Stimulated activated CD8-positive, alpha-beta memory T cell treated with anti-CD3 and anti-CD28 coated beads, Interleukin-7, amount 100 ng/mL, for 1 hour (primary cell): ENCODE data around the gene DGKQ.

Experiments used
- DNase-seq, 2 donors: peaks; one replicate each; pipeline ENCODE4 v3.0.0-alpha.2; 2020; ENCODE audit warnings: low read depth in 2 of 2

The DGKQ gene

DNA sequence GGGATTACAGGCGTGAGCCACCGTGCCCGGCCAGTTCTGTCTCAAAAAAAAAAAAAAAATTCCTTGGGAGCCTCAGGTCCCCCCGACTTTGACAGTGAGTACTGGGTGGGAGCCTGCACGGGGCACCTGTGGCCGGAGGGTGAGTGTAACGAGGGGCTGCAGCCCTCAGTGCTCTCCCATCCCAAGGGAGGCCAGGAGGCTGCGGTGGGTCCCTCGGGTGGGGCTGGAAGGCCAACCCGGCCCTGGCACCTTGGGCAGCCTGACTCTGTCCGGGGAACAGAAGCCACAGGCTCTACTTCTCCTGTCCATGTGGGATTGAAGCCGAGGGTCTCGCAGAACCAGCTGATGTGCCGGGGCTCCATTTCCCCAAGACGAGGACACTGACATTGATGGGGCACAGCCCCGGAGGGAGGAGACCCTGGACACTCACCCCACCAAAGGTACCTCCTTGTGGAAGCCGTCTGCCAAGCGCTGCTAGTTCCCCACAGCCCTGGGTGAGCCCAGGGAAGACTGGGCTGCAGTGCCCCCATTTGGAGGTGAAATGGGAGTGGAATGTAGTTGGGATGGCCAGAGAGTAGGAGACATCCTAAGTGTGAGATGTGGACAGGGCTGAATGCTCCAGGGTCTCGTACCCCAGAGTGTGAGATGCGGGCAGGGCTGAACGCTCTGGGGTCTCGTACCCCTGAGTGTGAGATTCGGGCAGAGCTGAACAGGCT, 22.1 kb upstream of the DGKQ start:
- DNase-seq: no peak

DNA sequence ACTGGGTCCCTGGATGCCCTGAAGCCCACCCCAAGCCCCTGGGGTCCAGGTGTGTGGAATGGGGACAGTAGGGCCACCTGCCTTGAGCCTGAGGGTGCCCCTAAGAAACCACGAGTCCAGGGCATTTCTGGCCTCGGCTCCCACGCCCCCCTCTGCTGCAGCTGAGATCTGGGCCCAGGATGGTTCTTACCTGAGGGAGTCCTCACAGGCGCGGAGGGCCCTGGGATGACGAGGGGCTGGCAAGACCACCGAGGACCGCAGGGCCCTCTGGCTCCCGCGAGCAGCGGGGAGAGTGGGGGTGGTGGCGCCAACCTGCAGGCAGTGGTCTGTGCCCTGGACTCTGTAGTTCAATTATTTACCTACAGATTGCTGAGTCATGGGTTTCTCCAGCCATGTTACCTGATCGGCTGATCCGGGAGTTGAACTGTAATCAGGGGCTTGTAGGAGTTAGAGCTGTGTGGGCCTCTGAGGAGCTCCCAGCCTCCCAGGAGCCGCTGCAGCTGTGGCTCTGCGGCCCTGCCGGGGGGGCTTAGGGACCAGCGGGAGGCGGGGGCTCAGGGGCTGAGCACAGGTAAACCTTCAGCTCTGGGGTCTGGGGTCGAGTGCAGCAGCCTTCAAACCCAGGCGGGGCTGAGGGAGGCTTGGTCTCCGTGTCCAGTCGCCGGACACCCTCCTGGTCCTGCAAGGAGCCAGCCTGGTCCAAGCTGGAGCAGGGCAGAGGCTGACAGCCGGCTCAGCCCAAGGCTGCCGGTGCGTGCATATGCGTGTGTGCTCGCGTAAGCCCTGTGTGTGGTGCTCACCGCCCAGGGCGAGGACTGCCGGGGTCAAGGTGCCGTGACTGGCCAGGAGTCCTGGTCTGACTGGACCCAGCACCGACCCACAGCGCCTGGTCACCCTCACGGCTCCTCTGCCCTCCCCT, 20.0 kb upstream of the DGKQ start, which contains the start of gene SLC26A1:
Gene SLC26A1 (minus strand): TSS at position 294 of the 919 bp plus-strand sequence. CDS start 1,701 bp downstream, outside the sequence.
- DNase-seq: no peak

DNA sequence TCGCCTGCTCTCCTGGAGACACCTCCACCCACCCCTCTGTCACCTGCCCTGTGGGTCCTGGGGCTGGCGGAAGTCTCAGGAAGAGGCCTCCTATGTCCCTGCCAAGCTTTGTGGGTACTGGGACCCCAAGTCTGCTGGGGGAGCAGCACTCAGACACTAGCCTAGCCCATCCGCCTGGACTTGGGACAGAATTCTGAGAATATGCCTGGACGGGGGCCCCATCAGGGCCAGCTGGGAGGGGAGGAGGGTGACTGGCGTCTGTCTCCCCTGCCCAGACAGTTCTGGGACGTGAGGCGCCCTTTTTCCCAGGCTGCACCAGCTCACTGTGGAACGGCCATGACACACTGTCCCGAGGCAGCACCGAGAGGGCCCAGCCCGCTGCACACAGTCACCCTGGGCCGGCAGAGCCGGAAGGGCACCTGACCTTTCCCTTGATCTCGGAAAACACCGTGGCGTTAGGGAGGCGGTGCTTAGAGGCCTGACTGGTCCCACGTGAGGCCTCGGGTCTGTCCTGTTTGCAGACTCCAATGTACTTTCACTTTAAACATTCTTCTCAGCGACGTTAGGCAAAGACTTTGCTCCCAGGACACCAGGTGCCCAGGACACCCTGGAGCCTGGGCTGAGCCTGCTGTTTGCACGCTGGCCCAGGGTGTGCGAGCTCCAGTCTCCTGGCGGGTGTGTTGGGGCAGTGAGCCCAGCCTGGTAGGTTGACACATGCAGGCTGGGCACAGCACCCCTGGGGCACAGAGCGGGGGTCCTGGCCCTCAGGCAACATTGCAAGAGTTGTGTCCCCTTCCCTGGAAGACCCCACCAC, 19.1 kb upstream of the DGKQ start:
- DNase-seq: no peak

DNA sequence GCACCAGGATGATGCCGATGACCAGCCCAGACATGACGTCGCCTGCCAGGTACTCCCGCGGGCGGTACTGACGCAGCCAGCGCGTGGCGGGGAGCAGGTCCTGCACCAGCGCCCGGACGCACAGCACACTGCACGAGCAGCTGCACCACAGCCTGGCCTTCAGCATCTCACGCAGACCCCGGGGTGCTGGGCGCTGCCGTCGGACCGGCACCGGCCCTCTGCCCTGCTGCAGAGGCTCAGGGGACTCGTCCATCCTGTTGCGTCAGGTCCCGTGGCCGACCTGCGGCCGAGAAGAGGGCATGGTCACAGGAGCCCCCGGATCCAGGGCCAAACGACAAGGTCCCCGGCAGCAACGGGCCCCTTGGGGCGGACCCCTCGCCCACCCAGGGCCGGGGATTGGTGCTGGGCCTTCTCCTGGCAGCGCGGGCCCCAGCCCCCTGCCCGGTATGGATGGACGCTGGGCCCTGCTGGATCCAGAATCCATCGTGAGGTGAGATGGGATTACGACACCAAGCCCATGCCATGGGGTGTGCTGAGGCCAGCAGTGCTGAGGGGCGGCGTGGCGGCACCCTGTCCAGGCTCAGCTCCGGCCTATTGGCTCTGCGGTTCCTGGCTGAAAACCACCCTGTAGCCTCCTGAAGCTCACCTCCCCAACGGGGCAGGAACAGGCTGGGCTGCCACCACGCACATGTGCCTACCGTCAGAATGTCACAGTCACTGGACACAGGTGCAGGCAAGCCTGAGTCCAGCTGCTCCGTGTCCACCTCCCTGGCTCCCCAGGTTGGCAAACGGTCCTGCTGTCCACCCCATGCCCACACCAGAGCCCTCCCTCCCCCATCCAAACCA, 18.3 kb upstream of the DGKQ start:
- DNase-seq: no peak

DNA sequence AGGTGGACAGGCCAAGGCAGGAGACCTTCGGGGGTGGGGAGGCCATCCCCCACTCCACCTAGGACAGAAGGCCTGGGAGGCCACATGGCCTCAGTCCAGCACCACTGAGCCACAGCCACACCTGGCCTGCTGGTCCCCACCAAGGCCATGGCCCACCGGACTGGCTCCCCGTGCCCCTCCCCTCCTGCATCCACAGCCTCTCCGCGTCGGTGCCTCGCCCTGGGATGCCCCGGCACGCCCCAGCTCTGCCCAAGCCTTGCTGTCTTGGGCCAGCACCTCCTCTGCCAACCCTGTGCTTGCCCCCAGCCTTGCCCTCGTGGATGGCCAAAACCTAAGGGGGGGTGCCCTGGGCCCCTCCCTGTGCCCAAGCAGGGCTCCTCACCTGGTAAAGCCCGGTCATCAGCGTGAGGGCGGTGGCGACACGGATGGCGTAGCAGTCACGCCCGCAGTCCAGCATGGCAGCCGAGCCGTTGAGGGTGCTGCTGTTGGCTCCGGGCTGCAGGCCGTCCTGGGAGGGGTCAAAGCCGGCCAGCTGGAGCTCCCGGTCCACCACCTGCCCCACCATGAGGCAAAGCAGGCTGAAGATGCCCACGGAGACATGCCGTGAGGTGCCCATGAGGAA, 17.5 kb upstream of the DGKQ start:
- DNase-seq: no peak

DNA sequence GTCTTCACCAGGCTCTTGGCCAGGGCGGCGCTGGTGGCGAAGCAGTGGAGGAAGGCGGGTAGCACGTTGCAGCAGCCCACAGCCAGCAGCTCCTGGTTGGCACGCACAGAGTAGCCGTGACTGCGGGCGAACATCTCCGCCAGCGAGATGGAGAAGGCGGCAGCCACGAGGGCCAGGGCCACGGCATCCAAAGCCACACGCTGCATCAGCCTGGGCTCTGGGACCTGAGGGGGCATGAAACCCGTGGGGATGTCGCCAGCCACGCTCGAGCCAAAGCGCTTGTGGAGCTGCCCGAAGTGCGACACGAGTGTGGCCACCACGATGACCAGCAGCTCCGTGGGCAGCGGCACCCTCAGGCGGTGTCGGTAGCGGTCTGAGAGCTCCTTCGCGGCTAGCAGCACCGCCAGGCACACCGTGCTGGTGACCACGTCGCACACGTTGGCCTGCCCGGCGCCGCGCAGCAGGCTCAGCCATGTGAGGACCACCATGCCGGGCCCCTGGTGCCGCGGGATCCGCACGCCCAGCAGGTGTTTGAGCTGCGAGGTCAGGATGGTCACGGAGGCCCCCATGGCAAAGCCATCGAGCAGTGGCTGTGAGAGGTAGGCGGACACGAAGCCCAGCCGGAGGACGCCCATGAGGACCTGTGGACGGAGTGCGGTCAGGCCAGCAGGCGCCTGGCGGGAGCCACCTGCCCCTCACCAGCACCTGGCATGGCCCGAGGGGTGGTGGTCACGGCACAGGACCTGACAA, 16.5 kb upstream of the DGKQ start:
- DNase-seq: no peak

DNA sequence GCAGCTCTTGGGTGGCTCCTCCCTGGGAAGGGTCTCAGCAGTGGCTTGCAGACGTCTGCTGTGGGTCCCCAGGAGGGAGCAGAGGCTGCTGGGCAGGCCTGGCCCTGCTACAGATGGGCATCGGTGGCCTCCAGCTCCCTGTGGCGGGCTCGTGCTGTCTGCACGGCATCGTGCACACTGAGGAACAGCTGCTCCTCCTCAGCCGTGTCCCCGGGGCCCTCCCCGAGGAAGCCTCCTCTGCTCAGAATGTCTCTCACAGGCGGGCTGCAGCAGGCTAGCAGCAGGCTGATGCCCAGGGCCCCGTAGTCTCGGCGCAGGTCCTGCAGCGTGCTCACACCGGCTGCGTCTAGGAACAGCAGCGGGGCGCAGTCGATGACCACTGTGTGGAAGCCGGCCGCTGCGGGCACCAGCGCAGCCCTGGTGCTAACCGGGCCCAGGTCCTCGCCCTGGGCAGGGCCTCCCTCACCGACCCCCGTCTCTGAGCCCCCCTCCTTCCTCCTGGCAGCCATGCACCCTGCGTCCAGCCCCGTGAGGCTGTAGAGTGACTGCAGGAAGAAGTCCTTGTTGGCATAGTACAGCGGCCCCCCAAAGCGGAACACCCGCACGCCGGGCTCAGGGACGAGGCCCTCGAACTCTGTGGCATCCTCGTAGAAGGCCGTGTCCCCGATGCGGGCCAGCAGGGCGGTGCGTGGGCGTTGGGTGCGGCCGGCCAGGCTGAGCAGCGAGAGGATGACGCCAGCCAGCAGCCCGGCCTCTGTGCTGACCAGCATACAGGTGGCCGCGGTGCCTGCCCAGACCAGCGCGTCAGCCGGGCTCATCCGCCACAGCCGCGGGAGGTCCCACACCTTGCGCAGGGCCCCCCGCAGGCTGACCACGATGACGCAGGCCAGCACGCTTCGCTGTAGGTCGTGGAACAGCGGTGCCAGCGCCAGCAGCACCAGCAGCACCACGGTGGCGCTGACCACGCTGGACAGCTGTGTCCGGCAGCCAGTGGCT, 15.7 kb upstream of the DGKQ start:
- DNase-seq: no peak

DNA sequence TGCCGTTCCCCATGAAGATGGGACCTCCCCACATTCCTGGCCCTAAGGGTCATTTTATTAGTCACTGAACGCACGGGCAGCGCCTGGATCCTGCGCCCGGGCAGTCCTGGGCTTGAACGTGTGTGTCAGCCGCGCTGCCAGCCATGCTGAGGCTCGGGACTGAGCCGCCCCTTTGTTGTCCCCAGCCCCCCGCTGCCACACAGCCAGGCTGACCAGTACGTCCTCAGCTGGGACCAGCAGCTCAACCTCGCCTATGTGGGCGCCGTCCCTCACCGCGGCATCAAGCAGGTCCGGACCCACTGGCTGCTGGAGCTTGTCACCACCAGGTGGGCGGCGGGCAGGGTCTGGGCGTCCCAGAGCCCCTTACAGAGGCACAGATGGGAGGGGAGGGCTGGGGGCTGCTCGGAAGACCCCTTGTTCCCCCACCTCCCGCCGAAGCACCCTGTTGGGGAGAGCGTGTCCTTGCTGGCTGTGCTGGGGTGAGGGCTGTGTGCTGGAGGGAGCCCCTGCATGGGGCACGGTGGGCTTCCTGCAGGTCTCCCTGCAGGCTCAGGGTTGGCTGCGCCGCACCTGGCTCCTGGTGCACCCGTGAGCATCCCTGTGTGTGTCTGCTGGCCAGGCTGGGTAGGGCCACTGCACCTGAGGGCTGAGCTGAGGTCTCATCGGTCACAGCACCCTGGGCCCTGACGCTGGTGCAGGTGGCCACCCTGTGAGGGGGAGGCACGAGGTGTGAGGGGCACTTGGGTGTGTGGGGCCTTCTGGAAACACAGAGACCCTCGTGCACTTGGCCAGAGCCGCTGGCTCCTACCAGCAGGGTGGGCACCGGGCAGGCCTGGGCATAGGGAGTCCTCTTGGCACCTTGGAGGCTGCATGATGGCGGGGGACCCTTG, 14.5 kb upstream of the DGKQ start:
- no peak for DNase-seq

DNA sequence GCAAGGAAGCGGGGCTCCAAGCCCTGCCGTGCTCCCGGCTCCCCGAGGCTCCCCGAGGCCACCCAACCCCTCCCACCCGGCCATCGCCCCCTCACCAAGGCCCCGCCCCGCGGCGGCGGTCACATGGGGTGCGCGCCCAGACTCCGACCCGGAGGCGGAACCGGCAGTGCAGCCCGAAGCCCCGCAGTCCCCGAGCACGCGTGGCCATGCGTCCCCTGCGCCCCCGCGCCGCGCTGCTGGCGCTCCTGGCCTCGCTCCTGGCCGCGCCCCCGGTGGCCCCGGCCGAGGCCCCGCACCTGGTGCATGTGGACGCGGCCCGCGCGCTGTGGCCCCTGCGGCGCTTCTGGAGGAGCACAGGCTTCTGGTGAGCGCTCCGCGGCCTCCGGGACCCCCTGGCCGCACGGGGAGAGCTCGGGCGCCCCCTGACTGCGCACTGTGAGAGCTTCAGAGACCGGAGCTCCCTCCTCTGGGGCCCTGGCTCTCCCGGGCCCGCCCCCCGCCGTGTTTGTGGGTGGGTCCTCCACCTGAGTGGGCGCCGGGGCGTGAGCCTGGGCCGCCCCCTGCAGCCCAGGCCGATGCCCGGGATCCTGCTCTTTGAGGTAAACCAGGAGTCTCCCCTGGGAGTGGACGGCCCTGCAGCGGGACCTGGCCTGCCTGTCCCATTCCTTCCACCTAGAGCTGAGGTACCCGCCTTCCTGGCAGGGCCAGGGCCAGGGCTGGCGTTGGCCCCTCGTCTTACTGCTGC, 13.7 kb upstream of the DGKQ start, which contains the start of gene IDUA:
Gene IDUA (plus strand): TSS at position 166 of the 745 bp plus-strand sequence. CDS start 41 bp downstream, at position 207.
- peak; percentile 70 to 77 for DNase-seq

DNA sequence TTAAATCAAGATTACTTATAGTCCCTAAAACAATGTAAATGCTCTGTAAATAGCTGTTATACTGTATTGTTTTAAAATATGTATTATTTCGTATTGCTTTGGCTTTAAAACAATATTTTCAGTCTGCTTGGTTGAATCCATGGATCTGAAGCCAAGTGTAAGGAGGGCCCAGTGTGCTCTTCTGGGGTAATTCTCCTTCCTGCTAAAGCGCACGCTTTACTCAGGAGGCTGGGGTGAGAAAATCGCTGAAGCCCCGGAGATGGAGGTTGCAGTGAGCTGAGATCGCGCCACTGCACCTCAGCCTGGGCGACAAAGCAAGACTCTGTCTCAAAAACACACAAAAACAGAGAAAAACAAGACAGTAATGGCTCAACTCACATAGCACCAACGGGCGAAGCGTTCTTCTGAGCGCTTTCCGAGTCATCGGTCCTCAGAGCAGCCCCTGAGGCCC, 13.1 kb upstream of the DGKQ start:
- DNase-seq: no peak

DNA sequence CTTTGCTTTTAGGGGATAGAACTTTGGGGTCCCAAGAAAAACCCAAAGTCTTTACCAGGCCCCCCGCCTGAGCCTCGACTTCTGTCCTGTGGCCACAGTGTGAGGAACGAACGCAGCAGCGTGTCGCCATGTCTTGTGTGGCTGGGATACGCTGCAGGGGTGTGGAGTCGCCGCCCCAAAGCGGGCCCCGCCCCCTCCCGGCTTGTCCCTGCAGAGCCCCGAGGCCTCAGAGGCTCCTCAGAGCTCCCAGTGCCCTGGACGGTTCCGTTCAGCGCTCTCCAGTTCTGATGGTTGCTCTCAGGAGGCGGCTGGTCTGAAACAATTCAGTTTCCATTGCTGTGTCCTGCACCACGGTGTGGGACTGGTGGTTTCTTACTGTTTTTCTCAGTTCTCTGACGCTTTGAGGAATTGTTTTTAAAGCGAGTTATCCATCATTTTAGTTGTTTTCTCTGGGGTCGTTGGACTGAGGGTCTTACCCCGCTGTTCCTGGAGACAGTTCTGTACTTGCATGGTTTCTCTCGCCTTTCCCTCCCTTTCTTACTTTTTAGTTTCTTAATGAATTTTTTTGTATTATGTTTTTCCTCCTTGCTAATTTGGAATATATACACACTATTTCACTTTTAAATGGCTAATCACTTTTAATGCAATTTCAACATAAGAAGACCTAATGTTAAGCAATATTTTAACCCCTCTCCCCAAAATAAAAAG, 11.9 kb upstream of the DGKQ start:
- peak; percentile 40 to 55 for DNase-seq

DNA sequence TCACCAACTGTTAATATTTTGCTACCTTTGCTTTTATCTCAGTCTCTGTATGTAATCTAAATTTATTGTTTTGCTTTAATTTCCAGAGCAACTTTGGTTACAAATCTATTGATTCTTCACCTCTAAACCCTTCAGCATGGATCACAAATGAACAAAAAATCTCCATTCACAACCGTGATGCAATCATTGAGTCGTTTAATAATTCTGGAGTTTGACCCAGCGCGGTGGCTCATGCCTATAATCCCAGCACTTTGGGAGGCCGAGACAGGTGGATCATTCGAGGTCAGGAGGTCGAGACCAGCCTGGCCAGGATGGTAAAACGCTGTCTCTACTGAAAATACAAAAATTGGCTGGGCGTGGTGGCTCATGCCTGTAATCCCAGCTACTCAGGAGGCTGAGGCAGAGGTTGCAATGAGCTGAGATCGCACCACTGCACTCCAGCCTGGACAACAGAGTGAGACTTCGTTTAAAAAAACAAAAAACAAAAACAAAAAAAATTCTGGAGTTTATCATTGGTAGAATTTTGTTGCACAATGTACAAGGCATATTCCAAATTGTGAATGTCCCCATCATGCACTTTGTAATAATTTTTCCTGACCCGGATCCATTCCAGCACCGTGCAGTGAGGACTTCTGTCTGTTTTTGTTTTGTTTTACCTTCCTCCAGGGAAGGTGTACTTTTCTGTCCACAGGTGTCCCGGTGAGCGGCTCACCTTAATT, 11.1 kb upstream of the DGKQ start:
- no peak for DNase-seq

DNA sequence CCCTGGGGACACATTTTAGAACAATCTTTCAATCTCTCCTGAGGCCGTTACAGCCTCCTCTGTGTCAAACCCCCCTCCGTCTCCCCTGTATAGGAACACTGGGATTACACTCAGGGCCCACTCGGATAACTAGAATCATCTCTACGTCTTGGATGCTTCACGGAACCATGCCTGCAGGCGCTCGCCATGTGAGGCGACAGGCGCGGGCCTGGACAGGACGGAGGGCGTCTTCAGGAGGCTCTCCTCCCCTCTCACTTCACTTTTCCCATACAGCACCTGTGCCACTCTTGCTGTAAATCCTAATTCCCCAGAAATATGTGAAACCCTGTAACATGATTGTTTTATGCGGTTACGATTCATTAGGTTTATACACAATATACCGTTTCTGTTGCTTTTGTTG, 9.4 kb upstream of the DGKQ start:
- no peak for DNase-seq

DNA sequence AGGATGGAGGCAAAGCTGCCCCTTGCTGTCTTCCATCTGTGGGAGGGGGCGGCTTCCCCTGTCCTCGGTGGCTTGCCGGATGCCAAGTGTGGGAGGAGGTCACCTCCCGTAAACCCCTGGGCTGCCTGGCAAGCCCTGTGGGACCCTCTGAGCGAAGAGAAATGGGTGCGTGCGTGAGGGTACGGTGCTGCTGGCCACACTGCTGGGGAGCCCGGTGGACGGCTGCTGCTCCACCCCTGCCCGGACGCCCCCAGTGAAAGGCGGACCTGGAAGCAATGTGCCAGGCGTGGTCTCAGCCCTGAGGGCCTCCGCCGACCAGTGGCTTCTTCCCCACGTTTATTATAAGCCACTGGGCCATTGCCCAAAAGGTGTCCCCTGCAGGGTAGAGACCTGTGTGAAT, 8.9 kb upstream of the DGKQ start:
- no peak for DNase-seq

DNA sequence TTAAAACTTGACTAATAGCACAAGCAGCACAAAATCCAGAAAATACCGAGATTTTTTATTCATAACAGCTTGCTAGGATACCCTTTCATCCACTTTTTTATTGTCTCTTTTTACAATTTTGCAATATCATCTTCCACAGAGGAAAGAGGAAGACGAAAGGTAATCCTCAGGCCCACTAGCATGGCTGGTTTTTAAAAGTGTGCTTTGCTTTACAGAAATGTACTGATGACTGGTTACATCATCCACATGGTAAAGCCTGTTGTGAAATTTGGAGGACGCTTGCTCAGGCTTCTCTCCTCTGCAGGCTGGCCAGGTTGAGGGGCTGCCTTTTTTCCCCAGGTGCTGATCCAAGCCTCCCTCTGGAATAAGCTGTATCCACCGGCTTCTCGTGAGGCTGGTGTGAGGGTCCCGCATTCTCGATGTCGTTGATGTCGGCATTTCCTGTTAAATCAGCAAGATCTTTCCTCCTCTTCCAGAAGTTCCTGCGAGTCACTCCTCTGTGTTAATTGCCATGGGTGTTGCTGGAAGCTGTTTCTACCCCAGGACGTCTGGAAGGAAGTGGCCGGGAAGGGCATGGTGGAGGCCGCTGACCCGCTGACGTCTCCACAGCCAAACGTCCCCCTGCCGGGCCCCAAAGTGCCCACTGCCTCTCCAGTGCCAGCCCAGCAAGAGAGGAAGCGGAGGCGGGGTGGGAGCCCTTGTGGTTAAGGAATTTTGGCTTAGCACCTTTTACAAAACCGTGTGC, 5.8 kb upstream of the DGKQ start:
- DNase-seq: no peak
